Stimulated activated CD8-positive, alpha-beta memory T cell treated with anti-CD3 and anti-CD28 coated beads, Interleukin-12 subunit alpha, Interleukin-12 subunit beta, amount 100 ng/mL, for 4 hours (primary cell): ENCODE data around the gene DNAJC2.
"Not testable (repeated sequence)": the region's sequence is repeated elsewhere in the genome, so short reads cannot be mapped to it uniquely, and the experiment has no call there.

Source experiments
- DNase-seq: peaks from one replicate; pipeline ENCODE4 v3.0.0-alpha.2; 2020; ENCODE audit warnings: low read depth

Gene DNAJC2

DNA sequence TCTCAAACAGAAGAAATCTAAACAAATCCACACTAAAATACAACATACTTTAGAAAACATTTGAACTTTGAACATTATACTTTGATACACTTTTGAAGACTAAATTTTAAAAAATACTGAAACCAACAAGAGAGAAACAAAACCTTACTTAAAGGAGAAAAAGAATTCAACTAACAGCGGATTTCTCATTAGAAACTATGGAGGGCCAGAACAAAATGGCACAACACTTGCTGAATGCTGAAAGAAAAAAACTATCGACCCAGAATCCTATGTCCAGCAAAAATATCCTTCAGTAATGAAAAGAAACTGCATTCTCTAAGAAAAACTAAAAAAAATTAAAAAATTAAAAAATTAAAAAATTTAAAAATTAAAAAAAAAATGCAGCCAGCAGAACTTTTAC is 80.5 kb downstream of the DNAJC2 start:
- DNase-seq = not testable (repeated sequence)
